HUES64 (cell line): ENCODE measurements around the gene ECHS1.

ENCODE experiments used
- H3K27ac ChIP-seq: 2 replicates; pipeline ENCODE4 v1.7.0; 2013; ENCODE audit warnings: low read depth, low read length, inconsistent platforms
- H3K27me3 ChIP-seq: 2 replicates; pipeline ENCODE4 v1.6.1; 2013; ENCODE audit warnings: mild to moderate bottlenecking, low read length; ENCODE audit not compliant: insufficient read depth
- H3K36me3 ChIP-seq: 2 replicates; pipeline ENCODE4 v1.6.1; 2013; ENCODE audit warnings: mild to moderate bottlenecking, low read length; ENCODE audit not compliant: insufficient read depth
- H3K4me1 ChIP-seq: 2 replicates; pipeline ENCODE4 v1.6.1; 2013; ENCODE audit warnings: mild to moderate bottlenecking, low read length, moderate library complexity; ENCODE audit not compliant: insufficient read depth
- H3K4me3 ChIP-seq: 2 replicates; pipeline ENCODE4 v1.5.1; 2013; ENCODE audit warnings: mild to moderate bottlenecking, low read length, moderate library complexity
- H3K9ac ChIP-seq: 2 replicates; pipeline ENCODE4 v1.6.1; 2013; ENCODE audit warnings: mild to moderate bottlenecking, low read depth, low read length
- H3K9me3 ChIP-seq: 2 replicates; pipeline ENCODE4 v1.6.1; 2013; ENCODE audit warnings: low read depth, low read length; ENCODE audit not compliant: insufficient read depth
- WGBS: fragments of 150-250, 120-280 bp; methylation state at CpG from one replicate; pipeline ENCODE4 v1.1.7; 2013; ENCODE audit warnings: missing lambda C conversion rate; 5-methylcytosine and 5-hydroxymethylcytosine counted together

The ECHS1 gene

GRCh38 chr10:133347710-133348517 lies 25.2 kb downstream of the ECHS1 start:
- no peak overlapping the region for H3K27ac ChIP-seq
- 88% methylated on average over 16 of the region's 16 CpGs for WGBS
- no peaks in the 10 kb centered on the region for H3K27me3 ChIP-seq
- no peaks in the 10 kb centered on the region for H3K36me3 ChIP-seq
- H3K4me3 ChIP-seq, result no peak overlapping the region
- H3K9ac ChIP-seq, result no peak overlapping the region
- 0 out of 2 replicates have a peak, but pooled peaks cover 5% of the 10 kb centered on the region for H3K4me1 ChIP-seq
- no peaks in the 10 kb centered on the region for H3K9me3 ChIP-seq

DNA sequence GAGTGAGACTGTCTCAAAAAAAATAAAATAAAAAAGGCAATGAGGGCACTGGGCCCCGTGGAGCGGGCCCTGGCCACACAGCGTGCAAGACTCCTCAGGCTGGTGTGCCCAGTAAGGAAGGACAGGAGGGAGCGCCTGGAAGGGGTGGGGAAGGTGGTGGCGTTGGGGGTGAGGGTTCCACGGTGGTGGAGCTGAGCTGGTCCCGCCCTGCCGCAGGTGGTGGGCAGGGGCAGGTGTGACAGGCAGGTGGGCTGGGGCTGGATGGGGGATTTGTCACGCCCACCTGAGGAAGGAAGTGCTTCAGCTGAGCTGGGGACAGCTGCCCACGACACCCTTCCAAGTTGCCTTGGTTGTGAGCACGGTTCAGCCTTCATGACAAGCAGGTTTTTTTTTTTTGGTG lies 26.7 kb downstream of the ECHS1 start:
- Histone ChIP-seq H3K27ac (no peak overlapping the region), H3K36me3 (no peaks in the 10 kb centered on the region), H3K9ac (no peak overlapping the region), H3K9me3 (no peaks in the 10 kb centered on the region), H3K4me1 (0 out of 2 replicates have a peak, but pooled peaks cover 5% of the 10 kb centered on the region), H3K27me3 (no peaks in the 10 kb centered on the region), H3K4me3 (no peak overlapping the region)
- WGBS, result 73% methylated on average over 11 of the region's 11 CpGs

DNA sequence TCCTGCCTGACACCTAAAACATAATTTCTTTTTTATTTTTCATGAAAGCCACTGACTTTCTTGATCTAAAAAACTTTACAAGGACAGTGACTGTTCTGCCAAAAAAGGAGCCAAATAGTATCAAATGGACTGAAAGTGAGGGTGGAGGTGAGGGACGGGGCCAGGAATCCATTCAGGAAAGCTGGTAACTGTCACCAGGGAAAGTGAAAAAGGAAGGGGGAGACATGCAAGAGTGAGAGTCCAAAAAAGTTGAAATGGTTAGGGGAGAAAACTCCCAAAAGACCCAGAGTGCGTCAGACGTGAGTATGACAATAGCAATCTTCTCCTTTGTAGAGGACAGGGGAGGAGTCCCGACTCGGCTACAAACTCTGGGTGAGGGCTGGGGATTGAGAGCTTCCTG lies 28.9 kb downstream of the ECHS1 start:
- H3K27ac ChIP-seq, result no peak overlapping the region
- WGBS, result 82% methylated on average over 5 of the region's 5 CpGs
- H3K4me3 ChIP-seq, result no peak overlapping the region

GRCh38 chr10:133343558-133343957 lies 29.6 kb downstream of the ECHS1 start:
- Histone ChIP-seq H3K36me3 (no peaks in the 10 kb centered on the region), H3K27me3 (peaks cover 2% of the 10 kb centered on the region; the same call in 1 of the 2 replicates), H3K4me3 (no peak overlapping the region), H3K9ac (no peak overlapping the region), H3K27ac (no peak overlapping the region), H3K4me1 (0 out of 2 replicates have a peak, but pooled peaks cover 5% of the 10 kb centered on the region), H3K9me3 (no peaks in the 10 kb centered on the region)
- WGBS, result 83% methylated on average over 9 of the region's 9 CpGs

More for the DNA sequence above, 28.9 kb downstream of the ECHS1 start:
- no peaks in the 10 kb centered on the region for H3K9me3 ChIP-seq
- H3K36me3 ChIP-seq, result no peaks in the 10 kb centered on the region
- H3K27me3 ChIP-seq, result peaks cover 2% of the 10 kb centered on the region; the same call in 1 of the 2 replicates
- H3K9ac ChIP-seq, result no peak overlapping the region
- H3K4me1 ChIP-seq, result 0 out of 2 replicates have a peak, but pooled peaks cover 5% of the 10 kb centered on the region

GRCh38 chr10:133342942-133343341 lies 30.2 kb downstream of the ECHS1 start:
- Histone ChIP-seq H3K36me3 (no peaks in the 10 kb centered on the region), H3K27ac (no peak overlapping the region), H3K9me3 (no peaks in the 10 kb centered on the region), H3K9ac (no peak overlapping the region), H3K27me3 (peaks cover 5% of the 10 kb centered on the region), H3K4me1 (0 out of 2 replicates have a peak, but pooled peaks cover 5% of the 10 kb centered on the region), H3K4me3 (no peak overlapping the region)
- 86% methylated on average over 8 of the region's 8 CpGs for WGBS

DNA sequence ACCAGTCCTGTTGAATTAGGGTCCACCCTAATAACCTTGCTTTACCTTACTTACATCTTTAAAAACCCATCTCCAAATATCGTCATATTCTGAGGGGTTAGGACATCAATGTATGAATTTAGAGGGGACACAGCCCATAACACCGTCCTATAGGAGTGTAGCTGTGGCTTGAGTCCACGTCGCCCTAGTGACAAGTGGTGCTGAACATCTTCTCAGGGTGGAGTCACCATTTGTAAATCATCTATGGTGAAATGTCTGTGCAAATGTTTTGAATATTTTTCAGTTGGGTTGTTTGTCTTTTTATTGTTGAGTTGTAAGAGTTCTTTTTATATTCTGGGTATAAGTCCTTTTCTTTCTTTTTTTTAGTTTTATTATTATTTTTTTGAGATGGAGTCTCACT lies 31.2 kb downstream of the ECHS1 start:
- Histone ChIP-seq H3K9me3 (no peaks in the 10 kb centered on the region), H3K27ac (no peak overlapping the region), H3K4me1 (0 out of 2 replicates have a peak, but pooled peaks cover under 1% of the 10 kb centered on the region), H3K27me3 (peaks cover 14% of the 10 kb centered on the region), H3K9ac (no peak overlapping the region), H3K36me3 (no peaks in the 10 kb centered on the region), H3K4me3 (no peak overlapping the region)
- 90% methylated on average over 4 of the region's 4 CpGs for WGBS

DNA sequence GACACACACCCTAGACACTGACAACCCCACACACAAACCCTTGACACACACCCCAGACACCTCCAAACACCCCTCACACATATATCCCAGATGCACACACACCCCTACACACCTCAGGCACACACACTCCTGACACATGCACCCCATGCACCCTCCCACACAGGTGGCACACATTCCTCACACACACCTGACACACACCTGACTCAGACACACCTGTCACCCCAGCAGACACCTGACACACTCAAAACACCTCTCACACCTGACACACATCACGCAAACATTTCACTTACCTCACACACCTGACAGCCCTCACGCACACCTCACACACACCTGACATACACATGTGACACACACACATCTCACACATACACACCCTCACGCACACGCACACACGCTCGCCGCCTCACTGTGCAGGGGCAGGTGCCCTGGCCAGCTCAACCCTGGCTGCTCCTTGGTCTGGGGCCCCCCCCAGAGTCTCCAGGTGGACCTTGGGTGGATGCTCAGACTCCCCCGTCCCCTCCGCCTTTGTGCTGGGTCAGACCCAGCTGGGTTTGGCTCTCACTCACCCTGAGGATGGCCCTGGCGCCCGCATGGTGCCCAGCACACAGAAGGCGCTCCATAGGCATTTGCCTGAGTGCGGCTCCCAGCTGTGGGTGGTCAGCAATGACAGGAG lies 33.3 kb downstream of the ECHS1 start:
- WGBS, result 91% methylated on average over 13 of the region's 13 CpGs
- no peak overlapping the region for H3K9ac ChIP-seq
- no peak overlapping the region for H3K4me3 ChIP-seq
- H3K4me1 ChIP-seq, result no peaks in the 10 kb centered on the region
- H3K9me3 ChIP-seq, result no peaks in the 10 kb centered on the region
- peaks cover 36% of the 10 kb centered on the region for H3K27me3 ChIP-seq
- H3K36me3 ChIP-seq, result no peaks in the 10 kb centered on the region
- H3K27ac ChIP-seq, result no peak overlapping the region

GRCh38 chr10:133338080-133339071 lies 34.8 kb downstream of the ECHS1 start:
- Histone ChIP-seq H3K4me1 (no peaks in the 10 kb centered on the region), H3K27ac (no peak overlapping the region), H3K9me3 (no peaks in the 10 kb centered on the region), H3K36me3 (no peaks in the 10 kb centered on the region), H3K4me3 (no peak overlapping the region), H3K27me3 (peaks cover 49% of the 10 kb centered on the region), H3K9ac (no peak overlapping the region)
- 86% methylated on average over 10 of the region's 10 CpGs for WGBS

- Histone ChIP-seq H3K9me3 (no peaks in the 10 kb centered on the region), H3K4me3 (no peak overlapping the region), H3K36me3 (no peaks in the 10 kb centered on the region), H3K27ac (no peak overlapping the region), H3K27me3 (peaks cover 58% of the 10 kb centered on the region), H3K9ac (no peak overlapping the region), H3K4me1 (no peaks in the 10 kb centered on the region)
- 82% methylated on average over 3 of the region's 3 CpGs for WGBS
Measured at GRCh38 chr10:133337370-133337725, 35.8 kb downstream of the ECHS1 start.

DNA sequence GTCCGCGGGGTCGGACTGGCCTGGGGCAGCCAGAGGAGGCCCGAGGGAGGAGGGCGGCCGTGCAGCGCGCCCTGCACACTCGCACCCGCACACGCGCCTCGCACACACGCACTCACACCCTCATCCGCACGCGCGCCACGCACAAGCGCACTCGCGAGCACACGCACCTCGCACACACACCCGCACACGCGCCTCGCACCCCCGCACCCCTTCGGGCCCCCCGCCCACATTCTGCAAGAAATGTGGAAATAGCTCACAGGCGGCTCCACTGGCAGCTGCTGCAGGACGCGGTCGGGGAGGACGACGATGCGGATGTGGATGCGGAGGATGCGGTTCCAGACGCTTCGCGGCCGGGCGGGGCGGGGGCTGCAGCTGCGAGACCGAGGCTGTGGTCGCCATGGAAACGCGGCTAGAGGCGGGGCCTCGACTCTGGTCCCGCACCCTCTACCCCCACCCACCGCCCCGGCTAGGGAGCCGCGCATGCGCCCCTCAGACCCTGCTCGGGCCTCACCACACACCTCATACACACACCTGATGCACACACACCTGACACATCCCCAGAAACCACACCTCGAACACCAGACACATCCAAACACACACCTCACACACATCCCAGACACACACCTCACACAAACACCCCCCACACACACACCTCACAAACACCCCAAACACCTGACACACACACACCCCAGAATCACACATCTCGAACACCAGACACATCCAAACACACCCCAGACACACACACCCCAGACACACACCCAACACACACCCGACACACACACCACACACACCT lies 36.4 kb downstream of the ECHS1 start, which contains the start of gene CALY:
TSS of gene CALY (minus strand) at position 320 of the 793 bp plus-strand sequence. CDS start 7,907 bp downstream, outside the sequence.
- WGBS, result 29% methylated on average over 63 of the region's 63 CpGs
- no peak within 1 kb of the TSS for H3K9ac ChIP-seq
- H3K9me3 ChIP-seq, result no peaks in the 10 kb centered on the region; the same call in 1 of the 2 replicates
- H3K36me3 ChIP-seq, result no peaks in the 10 kb centered on the region
- no peaks in the 10 kb centered on the region for H3K4me1 ChIP-seq
- H3K27ac ChIP-seq, result no peak within 1 kb of the TSS
- peaks cover 64% of the 10 kb centered on the region for H3K27me3 ChIP-seq
- no peak within 1 kb of the TSS for H3K4me3 ChIP-seq
